Testis (tissue), 3 donors: Measurements from ENCODE around the gene MRPL50. TPM values are rescaled to one million over a fixed set of nuclear protein-coding genes. Genes with fewer than 3 reads are reported as not detected.

Source experiments
- DNase-seq: peaks from one replicate; pipeline ENCODE4 v3.0.0-alpha.2; 2019
- H3K27ac ChIP-seq, 2 donors: fragments of 200-600 bp; sonication (generic); one replicate each; pipeline ENCODE4 v1.5.1; 2019
- H3K27me3 ChIP-seq: fragments of 200-600 bp; sonication (generic); one replicate; pipeline ENCODE4 v1.5.1; 2019
- H3K36me3 ChIP-seq: fragments of 200-600 bp; sonication (generic); one replicate; pipeline ENCODE4 v1.5.1; 2017; ENCODE audit warnings: low read depth; ENCODE audit errors: missing control alignments
- H3K4me1 ChIP-seq: fragments of 200-600 bp; sonication (generic); one replicate; pipeline ENCODE4 v1.5.1; 2019
- H3K4me3 ChIP-seq, 2 donors: fragments of 200-600 bp; sonication (generic); one replicate each; pipeline ENCODE4 v1.5.1; 2017 to 2019
- H3K9me3 ChIP-seq: fragments of 200-600 bp; sonication (generic); one replicate; pipeline ENCODE4 v1.5.1; 2017
- CTCF ChIP-seq, 3 experiments: fragments of 450-650 bp in 2 of 3; fragments of 200-600 bp in 1 of 3; sonication (generic) in 1 of 3; IDR thresholded peaks; one replicate each; pipeline ENCODE4 v1.5.1; 2016 to 2019; ENCODE audit warnings: antibody characterized with exemption in 3 of 3, mild to moderate bottlenecking in 2 of 3, moderate library complexity in 1 of 3
- POLR2A ChIP-seq: fragments of 450-650 bp; IDR thresholded peaks from one replicate; pipeline ENCODE4 v1.6.1; 2017; ENCODE audit warnings: antibody characterized with exemption, mild to moderate bottlenecking, moderate library complexity
- WGBS, 2 donors: methylation state at CpG; one replicate each; pipeline ENCODE4 v1.1.5; 2018; 5-methylcytosine and 5-hydroxymethylcytosine counted together
- intact Hi-C: fragments of 100-400 bp; cut with DNase I; formaldehyde crosslinking; loops from one replicate; pipeline ENCODE4 v1.15.1; 2023; ENCODE audit warnings: low total_unique reads
- polyA plus RNA-seq: library from polyadenylated mRNA; stranded (reverse); fragments of 350-450 nt; fragmentation: Illumina TruSeq; extraction: RNeasy Lipid Tissue Mini Kit (QIAGEN cat#74804); gene quantifications from one replicate; pipeline ENCODE4 v1.2.3, GENCODE V29; 2014; ENCODE audit warnings: low read depth, low replicate concordance; ENCODE audit not compliant: insufficient read depth
- total RNA-seq, 2 donors: library from RNA; depleted of rRNA; stranded (reverse); fragments of >200 nt; gene quantifications; one replicate each; pipeline ENCODE4 v1.2.3, GENCODE V29; 2016

The MRPL50 gene
- total and polyA plus RNA-seq, 3 donors from 2014 or later = 10.5 to 18.3 (median 15.4) TPM

GRCh38 chr9:101372327-101373118 is 25.9 kb downstream of the MRPL50 start:
- H3K4me3 ChIP-seq = no peak overlapping the region
- H3K4me1 ChIP-seq = peaks cover 5% of the 10 kb centered on the region
- no peaks in the 10 kb centered on the region for H3K9me3 ChIP-seq
- 66 to 72% methylated on average over 2 of the region's 2 CpGs for WGBS, 2 donors
- no peak for DNase-seq
- TF ChIP-seq CTCF (IDR thresholded peaks at IDR 0.05) = no peak
- no peak for TF ChIP-seq POLR2A
- no peaks in the 10 kb centered on the region for H3K27me3 ChIP-seq
- intact Hi-C loops = no loop called here
- H3K36me3 ChIP-seq = no peaks in the 10 kb centered on the region
- H3K27ac ChIP-seq = no peak overlapping the region

- no peak for DNase-seq
- Histone ChIP-seq H3K4me3 (no peak overlapping the region), H3K27me3 (no peaks in the 10 kb centered on the region), H3K36me3 (no peaks in the 10 kb centered on the region), H3K27ac (no peak overlapping the region), H3K9me3 (no peaks in the 10 kb centered on the region), H3K4me1 (no peaks in the 10 kb centered on the region)
- intact Hi-C loops = no loop called here
- no peak for TF ChIP-seq CTCF (IDR thresholded peaks at IDR 0.05)
- TF ChIP-seq POLR2A = no peak
- WGBS, 2 donors = 90 to 96% methylated on average over 3 of the region's 3 CpGs
Measured at GRCh38 chr9:101371813-101372212, 26.6 kb downstream of the MRPL50 start.

- intact Hi-C loops = no loop called here
- H3K27ac ChIP-seq = no peak overlapping the region
- H3K4me3 ChIP-seq = no peak overlapping the region
- TF ChIP-seq CTCF (IDR thresholded peaks at IDR 0.05) = no peak
- TF ChIP-seq POLR2A = no peak
- no peaks in the 10 kb centered on the region for H3K4me1 ChIP-seq
- H3K9me3 ChIP-seq = no peaks in the 10 kb centered on the region
- DNase-seq = no peak
- no peaks in the 10 kb centered on the region for H3K27me3 ChIP-seq
- H3K36me3 ChIP-seq = no peaks in the 10 kb centered on the region
- WGBS, 2 donors = 62 to 87% methylated on average over 2 of the region's 2 CpGs
Measured at GRCh38 chr9:101369884-101370531, 28.4 kb downstream of the MRPL50 start.

GRCh38 chr9:101369286-101369685 is 29.1 kb downstream of the MRPL50 start:
- no peak overlapping the region for H3K4me3 ChIP-seq
- H3K27me3 ChIP-seq = no peaks in the 10 kb centered on the region
- intact Hi-C loops = no loop called here
- no peaks in the 10 kb centered on the region for H3K36me3 ChIP-seq
- H3K4me1 ChIP-seq = no peaks in the 10 kb centered on the region
- H3K27ac ChIP-seq = no peak overlapping the region
- TF ChIP-seq POLR2A (no peak), CTCF (IDR thresholded peaks at IDR 0.05) (no peak)
- no peaks in the 10 kb centered on the region for H3K9me3 ChIP-seq
- WGBS, 2 donors = 82 to 87% methylated on average over 2 of the region's 2 CpGs
- no peak for DNase-seq
